Hindlimb muscle (tissue), 1 donor: ENCODE data around the gene FES. TPM values are rescaled to one million over a fixed set of nuclear protein-coding genes. Genes with fewer than 3 reads are reported as not detected.
"Not testable (repeated sequence)": the region's sequence is repeated elsewhere in the genome, so short reads cannot be mapped to it uniquely, and the experiment has no call there.

Experiments used
- DNase-seq: peaks from one replicate; pipeline ENCODE4 v3.0.0-alpha.2; 2013
- polyA plus RNA-seq: library from polyadenylated mRNA; unstranded; fragments of 120-200 nt; gene quantifications from one replicate; pipeline ENCODE4 v1.2.1, GENCODE V29; 2013; ENCODE audit not compliant: insufficient read length

The FES gene
- polyA plus RNA-seq, 1 donor = 16.4 TPM

DNA sequence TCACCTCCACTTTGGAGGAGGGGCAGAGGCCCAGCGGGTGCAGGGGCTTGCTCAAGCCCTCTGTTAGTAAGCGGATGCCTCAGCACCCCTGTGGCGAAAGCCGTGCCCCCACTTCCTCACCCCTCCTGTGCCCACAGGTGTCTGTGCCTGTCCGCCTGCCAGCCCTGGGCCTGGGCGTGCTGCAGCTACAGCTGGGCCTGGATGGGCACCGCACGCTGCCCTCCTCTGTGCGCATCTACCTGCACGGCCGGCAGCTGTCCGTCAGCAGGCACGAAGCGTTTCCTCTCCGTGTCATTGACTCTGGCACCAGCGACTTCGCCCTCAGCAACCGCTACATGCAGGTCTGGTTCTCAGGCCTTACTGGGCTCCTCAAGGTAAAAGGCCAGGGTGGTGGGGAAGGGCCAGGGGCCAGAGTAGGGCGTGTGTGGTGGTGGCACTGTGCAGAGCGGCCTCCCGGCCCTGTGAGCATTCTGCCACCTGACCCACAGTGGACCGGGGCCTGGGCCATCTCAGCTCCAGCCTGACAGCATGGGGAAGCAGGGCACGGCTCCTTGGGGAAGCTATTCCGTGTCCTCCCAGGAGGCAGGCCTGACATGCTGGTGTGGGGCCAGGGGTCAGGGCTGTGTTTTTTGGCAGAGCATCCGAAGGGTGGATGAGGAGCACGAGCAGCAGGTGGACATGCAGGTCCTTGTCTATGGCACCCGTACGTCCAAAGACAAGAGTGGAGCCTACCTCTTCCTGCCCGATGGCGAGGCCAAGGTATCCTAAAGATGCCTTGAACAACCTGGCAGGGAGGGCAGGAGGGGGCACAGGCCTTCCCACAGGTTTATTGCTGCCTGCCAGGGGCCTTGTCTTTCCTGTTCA, 27.8 kb downstream of the FES start:
- no peak for DNase-seq

DNA sequence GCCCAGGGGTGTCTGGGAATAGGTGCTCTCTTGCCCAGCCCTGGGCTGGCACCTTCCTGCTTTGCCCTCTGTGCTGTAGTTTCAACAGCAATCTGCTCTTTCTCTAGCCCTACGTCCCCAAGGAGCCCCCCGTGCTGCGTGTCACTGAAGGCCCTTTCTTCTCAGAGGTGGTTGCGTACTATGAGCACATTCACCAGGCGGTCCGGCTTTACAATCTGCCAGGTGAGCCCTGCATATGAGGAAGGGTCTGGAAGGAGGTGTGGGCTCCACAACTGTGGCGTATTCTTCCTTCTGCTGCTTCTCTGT, 28.4 kb downstream of the FES start:
- no peak for DNase-seq

DNA sequence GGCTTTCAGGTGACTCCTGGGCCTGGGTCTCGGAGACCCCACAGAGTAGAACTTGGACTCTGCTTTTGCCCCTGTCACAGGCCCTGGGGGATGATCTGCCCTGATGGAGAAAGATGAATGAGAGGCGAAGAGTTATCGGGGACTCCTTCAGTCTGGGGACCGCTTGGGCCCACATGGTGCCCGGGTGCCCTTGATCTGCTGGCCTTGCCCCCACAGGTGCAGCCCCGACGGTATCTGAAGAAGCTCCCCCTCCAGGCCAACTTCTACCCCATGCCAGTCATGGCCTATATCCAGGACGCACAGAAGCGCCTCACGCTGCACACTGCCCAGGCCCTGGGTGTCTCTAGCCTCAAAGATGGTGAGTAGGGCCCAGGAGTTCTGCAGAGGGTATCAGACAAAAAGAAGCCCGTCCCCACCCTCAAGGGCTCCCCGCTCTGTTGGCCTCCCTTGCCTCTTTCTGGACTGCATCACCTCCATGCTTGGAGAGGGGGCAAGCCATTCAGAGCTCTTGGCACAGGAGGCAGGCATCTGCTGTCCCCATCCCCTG, 29.2 kb downstream of the FES start:
- DNase-seq = no peak

DNA sequence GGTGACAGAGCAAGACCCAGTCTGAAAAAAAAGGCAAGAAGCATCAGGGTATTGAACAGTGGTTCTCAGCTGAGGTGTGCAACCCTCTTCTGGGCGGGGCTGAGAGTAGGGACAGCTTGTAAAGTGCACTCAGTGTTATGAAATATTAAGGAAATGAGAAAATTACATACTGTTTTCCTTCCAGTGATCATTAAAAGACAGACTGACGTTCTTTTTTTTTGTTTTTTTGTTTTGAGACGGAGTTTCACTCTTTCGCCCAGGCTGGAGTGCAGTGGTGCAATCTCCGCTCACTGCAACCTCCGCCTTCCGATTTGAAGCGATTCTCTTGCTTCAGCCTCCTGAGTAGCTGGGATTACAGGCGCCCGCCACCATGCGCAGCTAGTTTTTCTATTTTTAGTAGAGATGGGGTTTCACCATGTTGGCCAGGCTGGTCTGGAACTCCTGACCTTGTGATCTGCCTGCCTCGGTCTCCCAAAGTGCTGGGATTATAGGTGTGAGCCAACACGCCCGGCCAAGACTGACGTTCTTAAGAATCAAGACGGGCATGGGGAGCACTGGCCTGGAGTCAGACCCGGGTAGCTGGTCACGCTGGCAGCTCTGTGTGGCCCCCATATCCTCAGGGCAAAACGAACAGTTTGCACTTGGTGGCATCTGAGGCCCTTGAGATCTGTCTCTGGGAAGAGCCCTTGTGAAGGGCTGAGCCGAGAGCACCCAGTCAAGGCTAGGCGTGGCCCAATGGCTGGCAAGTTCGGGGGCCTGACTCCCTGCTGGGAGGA, 30.2 kb downstream of the FES start:
- no peak for DNase-seq

DNA sequence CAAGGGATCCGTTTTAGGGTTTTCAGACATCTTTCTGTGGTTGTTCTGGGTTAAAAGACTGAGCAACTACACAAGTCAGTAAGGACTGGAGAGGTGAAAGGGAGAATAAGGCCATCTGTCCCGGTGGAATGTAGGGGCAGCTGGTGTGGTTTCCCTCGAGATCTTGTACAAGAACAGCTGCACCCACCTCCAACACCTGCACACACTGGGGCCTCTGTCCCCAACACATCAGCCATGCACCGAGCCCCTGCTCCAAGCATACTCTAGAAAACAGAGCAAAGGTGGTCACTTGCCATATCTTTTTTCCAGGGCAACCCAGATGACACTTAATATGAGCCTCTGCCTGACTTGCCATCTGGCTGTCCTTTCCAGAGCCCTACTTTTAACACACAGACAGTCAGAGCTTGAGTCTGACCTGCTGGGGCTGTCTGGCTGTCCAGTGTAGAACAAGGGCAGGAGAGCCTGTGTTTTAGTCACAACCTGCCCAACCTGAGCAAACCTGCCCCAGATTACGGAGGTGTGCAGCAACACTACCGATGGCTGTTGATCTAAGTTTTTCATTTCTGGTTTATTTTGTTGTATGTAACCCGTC, 31.0 kb downstream of the FES start:
- no peak for DNase-seq

DNA sequence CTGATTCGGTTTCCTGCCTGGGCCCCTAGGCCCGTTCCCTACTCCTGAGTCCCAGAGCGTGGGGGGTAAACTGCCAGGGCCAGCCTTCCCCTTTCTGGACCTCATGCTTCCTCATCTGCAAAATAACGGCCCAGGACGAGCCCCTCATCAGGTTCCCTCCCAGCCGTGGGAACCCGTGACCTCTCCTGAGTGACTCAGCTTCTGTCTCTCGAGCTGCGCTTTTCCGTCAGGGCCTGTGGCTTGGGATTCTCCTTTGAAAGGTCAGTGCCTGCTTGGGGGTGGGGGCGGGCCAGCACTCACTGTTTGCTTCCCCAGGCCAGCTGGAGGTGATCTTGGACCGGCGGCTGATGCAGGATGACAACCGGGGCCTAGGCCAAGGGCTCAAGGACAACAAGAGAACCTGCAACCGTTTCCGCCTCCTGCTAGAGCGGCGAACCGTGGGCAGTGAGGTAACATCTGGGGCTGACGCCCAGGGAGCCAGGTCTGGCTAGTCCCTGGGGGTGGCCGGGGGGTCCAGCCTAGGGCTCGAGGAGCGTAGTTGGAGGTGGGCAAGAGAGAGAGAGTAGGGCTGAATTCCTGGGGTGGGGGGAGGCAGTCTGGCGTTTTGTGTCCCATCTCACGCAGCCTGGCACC, 31.6 kb downstream of the FES start:
- DNase-seq = no peak

DNA sequence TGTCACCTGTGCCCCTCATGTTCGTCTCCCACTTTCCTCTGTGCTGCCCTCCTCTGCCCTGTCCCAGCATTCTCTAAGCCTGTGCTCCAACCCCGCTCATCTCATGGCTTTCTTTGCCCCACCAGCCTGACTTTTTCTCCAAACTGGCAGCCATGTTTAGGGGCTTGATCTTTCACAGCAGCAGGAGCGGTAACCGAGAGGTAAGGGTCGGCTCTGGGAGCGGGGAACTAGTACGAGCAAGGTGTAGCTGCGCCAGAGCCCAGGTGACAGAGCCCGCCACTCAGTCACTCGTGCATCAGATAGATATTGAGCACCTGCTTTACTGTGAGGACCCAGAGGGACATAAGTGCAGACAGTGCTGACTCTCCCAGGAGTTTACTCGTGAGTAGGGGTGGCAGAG, 32.2 kb downstream of the FES start:
- DNase-seq = no peak

DNA sequence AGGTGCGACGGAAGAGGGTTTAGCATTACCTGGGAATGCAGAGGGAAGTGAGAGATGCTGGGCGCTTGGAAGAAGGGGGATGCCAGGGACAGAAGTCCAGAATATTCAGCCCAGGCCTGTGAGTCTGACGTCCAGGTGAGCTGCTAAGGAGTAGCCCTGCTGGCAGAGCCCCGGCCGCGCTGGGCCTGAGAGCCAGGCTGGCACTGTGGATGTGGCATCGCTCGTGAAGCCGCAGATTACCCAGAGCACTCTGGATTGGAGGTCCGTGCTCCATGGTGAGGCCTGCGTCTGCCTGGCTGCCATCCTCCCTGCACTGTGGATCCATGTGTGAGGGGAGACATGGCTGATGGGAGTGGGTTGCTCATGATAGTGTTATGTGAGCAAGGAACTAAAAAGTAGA, 33.3 kb downstream of the FES start:
- no peak for DNase-seq

DNA sequence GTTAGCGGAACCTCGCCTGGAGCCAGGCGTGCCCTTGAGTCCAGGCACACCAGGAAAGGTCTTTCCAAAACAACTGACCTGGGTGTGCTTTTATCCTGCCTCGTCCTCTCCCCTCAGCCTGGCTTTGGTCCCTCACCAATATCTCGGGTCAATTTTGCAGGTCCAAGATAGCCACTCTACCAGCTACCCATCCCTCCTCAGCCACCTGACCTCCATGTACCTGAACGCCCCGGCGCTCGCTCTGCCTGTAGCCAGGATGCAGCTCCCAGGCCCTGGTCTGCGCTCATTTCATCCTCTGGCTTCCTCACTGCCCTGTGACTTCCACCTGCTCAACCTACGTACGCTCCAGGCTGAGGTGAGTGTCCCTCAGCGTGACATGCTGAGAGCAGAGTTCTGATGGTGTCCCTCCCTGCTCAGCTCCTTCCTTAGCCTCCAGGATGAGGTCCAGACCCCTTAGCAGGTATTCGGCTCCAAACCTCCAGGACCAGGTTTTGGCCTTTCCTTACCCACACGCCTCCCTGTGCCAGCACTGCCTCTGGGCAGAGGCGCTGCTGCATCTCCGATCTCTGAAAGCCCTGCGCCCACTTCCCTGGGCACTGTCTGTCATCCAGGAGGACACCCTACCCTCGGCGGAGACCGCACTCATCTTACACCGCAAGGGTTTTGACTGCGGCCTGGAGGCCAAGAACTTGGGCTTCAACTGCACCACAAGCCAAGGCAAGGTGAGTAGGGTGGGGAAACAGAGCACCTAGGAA, 33.9 kb downstream of the FES start:
- DNase-seq = no peak

DNA sequence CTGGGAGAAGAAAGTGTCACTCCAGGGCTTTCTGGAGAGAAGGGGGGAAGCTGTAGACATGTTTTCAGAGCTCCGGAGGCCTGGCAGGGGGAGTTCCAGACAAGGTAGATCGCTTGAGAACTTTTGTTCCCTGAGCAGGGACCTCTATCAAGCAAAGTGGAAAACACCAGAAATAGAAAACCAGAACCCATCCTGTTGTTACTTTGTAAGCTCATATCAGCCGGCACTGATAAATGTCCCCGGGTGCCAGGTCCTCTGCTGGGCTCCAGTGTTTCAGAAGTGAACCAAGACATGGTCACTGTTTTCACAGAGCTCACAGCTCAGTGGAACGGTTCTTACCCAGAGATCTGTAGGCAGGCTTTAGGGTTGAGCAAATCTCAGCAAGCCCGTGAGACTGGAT, 34.5 kb downstream of the FES start:
- no peak for DNase-seq

DNA sequence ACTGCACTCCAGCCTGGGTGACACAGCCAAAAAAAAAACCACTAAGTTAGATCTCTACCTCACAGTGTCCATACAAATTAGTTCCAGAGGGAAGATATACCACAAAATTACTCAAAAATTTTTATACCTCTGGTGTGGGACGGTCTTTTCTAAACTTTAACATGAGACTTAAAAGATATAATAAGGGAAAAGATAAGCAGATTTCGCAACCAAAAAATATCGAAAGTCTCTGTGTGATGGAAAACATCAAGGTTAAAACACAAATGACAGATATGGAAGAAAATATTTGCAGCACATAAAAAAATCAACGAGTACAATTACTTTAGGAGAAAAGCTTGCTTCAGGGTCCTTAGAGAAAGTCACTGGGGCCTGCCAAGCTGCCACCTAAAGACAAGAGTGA, 37.6 kb downstream of the FES start:
- DNase-seq = no peak

DNA sequence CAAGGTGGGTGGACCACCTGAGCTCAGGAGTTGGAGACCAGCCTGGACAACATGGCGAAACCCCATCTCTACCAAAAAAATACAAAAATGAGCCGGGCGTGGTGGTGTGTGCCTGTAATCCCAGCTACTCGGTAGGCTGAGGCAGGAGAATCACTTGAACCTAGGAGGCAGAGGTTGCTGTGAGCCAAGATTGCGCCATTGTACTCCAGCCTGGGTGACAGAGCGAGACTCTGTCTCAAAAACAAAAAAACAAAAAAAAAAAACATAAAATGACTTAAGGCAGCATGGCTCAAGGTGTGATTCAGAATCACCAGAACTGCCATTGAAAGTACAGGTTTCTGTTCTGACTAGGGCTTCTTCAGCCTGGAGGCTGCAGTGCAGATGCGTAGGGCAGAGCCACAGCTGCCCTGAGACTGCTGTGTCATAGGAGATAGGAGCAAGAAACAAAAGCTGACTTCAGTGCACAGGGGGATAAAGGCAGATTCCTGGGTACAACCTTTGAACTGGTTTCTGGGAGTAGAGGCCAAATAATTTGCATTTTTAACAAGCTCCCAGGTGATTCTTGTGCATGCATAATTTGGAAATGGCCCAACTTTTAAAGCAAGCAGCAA, 38.5 kb downstream of the FES start:
- DNase-seq = not testable (repeated sequence)

DNA sequence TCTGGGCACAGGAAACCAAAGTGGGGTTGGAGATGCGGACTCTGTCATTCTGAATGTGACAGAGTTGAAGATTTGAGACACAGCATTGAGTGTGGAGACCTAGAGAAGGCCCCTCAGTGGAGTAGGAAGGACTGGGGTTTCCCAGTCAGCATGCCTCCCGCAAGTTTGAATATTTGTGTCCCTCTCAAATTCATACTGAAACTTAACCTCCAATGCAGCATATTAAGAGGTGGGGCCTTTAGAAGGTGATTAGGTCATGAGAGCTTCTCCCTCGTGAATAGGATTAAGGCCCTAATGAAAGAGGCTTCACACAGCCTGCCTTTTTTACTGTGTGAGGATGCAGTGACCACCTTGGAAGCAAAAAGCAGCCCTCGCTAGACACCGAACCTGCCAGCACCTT, 40.1 kb downstream of the FES start:
- DNase-seq = no peak

DNA sequence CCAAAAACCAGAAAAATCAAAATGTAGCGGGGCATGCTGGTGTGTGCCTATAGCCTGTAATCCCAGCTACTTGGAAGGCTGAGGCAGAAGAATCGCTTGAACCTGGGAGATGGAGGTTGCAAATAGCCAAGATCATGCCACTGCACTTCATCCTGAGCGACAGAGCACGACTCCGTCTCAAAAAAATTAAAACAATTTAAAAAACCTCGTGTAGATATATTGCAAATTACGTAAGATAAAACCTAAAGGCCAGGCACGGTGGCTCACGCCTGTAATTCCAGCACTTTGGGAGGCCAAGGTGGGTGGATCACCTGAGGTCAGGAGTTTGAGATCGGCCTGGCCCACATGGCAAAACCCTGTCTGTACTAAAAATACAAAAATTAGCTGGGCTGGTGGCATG, 42.5 kb downstream of the FES start:
- DNase-seq = not testable (repeated sequence)

DNA sequence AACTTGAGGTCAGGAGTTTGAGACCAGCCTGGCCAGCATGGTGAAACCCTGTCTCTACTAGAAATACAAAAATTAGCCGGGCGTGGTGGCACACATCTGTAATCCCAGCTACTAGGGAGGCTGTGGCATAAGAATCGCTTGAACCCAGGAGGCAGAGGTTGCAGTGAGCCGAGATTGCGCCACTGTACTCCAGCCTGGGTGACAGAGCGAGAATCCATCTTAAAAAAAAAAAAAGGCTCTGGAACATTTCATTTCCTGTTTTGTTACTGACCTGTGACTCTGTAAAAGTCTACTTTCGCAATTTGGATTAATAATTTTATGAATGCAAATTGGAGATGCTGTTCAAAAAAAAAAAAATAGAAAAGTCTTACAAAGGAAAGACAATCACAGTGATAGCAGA, 43.8 kb downstream of the FES start:
- DNase-seq = not testable (repeated sequence)

DNA sequence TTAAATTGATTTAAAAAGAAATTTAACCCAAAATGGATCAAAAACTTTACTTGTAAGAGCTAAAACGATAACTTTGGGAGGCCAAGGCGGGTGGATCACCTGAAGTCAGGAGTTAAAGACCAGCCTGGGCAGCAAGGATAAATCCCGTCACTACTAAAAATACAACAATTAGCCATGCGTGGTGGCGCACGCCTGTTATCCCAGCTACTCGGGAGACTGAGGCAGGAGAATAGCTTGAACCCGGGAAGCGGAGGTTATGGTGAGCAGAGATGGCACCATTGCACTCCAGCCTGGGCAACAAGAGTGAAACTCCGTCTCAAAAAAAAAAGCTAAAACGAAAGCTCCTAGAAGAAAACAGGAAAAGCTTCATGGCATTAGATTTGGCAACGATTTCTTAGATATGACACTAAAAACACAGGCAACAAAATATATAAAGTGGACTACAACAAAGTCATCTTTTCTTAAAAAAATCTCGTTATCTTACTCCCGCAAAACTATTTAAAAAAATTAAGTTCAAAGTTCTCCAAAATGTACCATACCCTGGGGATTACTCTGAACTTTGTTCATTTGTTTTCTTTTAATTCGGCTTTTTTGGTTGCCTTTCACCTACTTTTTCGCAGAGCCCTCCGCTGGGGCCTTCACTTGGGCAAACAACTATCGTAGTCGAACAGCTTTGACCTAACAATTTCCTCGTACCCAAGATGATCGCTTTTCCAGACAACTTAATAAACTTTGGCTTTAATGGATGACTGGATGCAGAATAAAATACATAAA, 45.1 kb downstream of the FES start:
- DNase-seq = no peak

DNA sequence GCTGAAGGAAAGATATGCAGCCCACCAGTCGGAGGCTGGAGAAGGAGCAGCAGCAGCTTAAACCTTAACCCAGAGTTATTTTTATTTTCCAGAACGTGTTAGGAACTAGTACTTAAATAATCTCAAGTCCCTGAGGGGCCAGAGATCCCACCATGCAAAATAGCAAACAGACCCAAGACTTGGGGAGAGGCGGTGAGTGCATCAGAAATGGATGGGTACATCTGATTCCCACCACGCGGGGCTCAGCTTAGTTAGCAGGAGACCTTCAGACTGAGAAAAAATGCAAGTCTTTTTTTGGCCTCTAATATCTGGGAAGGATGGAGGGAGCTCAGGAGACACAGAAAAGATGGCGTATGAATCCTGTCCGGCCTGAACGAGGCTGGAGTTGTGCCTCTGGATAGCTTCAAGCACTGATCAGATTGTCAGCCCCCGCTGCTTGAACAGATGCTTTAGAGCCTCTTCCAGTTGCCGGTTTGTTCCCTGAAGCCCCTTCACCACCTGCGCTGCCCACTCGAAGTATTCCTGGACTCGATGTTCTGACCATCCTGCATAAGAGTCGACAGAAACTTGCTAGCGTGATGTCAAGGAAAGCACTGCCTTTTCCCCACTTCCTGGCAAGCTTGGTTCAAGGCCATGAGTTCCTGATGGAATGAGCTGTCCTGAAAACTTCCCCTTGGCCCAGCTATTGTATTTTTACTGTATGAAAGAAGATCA, 46.7 kb downstream of the FES start:
- DNase-seq = no peak

DNA sequence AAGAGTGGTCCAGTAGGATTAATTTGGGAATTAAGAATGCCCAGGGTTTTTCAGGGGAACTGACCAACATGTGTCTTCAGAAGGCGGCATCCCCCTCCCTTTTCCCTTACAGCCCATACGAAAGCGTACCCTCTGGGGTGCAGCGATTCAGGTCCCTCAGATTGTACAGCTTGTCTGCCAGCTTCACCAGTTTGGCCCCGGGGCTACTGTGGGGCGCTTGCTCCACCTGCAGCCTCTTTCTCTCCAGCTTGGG, 47.2 kb downstream of the FES start:
- DNase-seq = no peak

DNA sequence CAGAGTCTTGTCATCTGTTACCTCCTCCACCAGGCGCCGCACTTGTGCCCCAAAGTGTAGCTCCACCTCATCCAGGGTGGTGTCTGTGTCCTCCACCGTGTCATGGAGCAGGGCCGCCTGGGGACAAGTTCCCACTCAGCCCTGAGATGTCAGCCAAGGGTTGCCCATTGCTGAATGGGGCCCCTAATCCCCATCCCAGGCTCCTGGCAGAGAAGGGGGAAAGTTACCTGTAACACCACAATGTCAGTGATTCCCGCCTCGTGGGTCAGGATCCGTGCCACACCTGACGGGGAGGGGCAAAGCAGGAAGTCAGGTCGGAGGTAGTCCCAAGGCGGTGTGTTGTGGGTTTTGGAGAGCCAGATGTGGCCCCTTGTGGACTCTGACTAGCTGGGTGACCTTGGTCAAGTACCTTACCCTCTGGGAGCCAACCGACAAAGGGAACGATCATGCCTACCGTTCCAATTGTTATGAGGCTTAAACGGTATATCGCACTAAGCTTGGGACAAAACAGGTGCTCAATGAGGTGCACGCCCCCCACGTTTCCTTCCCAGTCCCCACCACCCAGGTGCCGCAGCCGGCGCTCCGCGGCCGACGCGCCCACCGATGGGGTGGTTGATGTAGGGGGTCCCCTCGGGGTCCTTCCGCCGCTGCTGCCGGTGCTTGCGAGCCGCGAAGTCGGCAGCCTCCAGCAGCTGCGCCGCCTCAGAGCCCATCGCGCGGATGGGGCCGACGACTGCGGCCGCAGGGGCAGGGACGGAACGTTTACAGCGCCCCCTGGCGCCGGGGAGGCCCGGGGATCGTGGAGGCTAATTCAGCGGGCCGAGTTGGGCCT, 47.7 kb downstream of the FES start, which contains the start of gene HDDC3:
TSS of gene HDDC3 (minus strand) at position 722 of the 832 bp plus-strand sequence. CDS start at position 713, 9 bp downstream.
- DNase-seq = peak; percentile 91

DNA sequence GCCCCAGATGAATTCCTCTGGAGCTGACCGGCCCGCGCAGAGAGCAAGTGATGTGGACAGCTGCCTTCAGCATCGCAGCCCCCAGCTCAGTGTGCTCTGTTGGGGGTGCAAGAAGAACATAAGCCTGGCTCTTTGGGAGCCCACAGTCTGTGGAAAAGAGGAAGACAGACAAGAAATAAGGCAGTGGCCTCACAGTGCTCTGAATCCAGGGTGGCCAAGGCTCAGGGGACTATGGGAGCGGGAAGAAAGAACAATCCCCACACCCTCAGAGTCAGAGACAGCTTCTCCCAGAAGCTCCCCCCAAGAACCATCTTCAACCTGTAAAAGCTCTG, 48.3 kb downstream of the FES start:
- DNase-seq = no peak
